SU-DHL-6 (cell line): Measurements from ENCODE around the gene CC2D1A.

ENCODE experiments used
- H2AFZ ChIP-seq: fragments of 200-600 bp; sonication (generic); 2 replicates; pipeline ENCODE4 v1.6.1; 2014; ENCODE audit warnings: low read depth, mild to moderate bottlenecking, moderate library complexity, mixed read lengths, antibody characterized with exemption, low read length; ENCODE audit not compliant: severe bottlenecking
- H3F3A ChIP-seq: fragments of 200-600 bp; shearing (Covaris generic); 2 replicates; pipeline ENCODE4 v1.6.0; 2016; ENCODE audit warnings: antibody characterized with exemption, mild to moderate bottlenecking; ENCODE audit not compliant: insufficient read depth
- H3K27ac ChIP-seq: fragments of 200-600 bp; sonication (generic); 2 replicates; pipeline ENCODE4 v1.5.1; 2016; ENCODE audit warnings: low read depth, mild to moderate bottlenecking, low read length, moderate library complexity, mixed read lengths
- H3K27me3 ChIP-seq: fragments of 200-600 bp; sonication (generic), shearing (Covaris generic); 2 replicates; pipeline ENCODE4 v1.6.0; 2014; ENCODE audit warnings: mild to moderate bottlenecking, low read length
- H3K36me3 ChIP-seq: fragments of 200-600 bp; sonication (generic); 2 replicates; pipeline ENCODE4 v1.6.1; 2014; ENCODE audit warnings: mild to moderate bottlenecking, low read length, mixed read lengths
- H3K4me2 ChIP-seq: fragments of 300-600, 200-600 bp; shearing (Covaris generic), sonication (generic); 2 replicates; pipeline ENCODE4 v1.6.0; 2014; ENCODE audit warnings: low read length, low read depth, mild to moderate bottlenecking; ENCODE audit not compliant: poor library complexity, severe bottlenecking
- H3K4me3 ChIP-seq: fragments of 200-600 bp; sonication (generic); 2 replicates; pipeline ENCODE4 v1.5.1; 2014; ENCODE audit warnings: antibody characterized with exemption, low read length, mild to moderate bottlenecking, mixed read lengths; ENCODE audit not compliant: insufficient read depth, poor library complexity, severe bottlenecking
- H3K79me2 ChIP-seq: fragments of 200-600 bp; sonication (generic); 2 replicates; pipeline ENCODE4 v1.6.1; 2014; ENCODE audit warnings: mild to moderate bottlenecking, low read length, moderate library complexity; ENCODE audit not compliant: insufficient read depth
- H3K9ac ChIP-seq: fragments of 200-600 bp; sonication (generic); 2 replicates; pipeline ENCODE4 v1.7.0; 2014; ENCODE audit warnings: mild to moderate bottlenecking, low read length
- H3K9me2 ChIP-seq: fragments of 200-600 bp; sonication (generic); replicated peaks from 2 replicates; pipeline ENCODE4 v1.6.1; 2014; ENCODE audit warnings: low read length; ENCODE audit not compliant: insufficient read depth
- H3K9me3 ChIP-seq: fragments of 200-600 bp; sonication (generic); 2 replicates; pipeline ENCODE4 v1.6.1; 2014; ENCODE audit warnings: low read length, mixed read lengths; ENCODE audit not compliant: insufficient read depth
- H4K20me1 ChIP-seq: fragments of 200-600 bp; sonication (generic); 2 replicates; pipeline ENCODE4 v1.6.1; 2014; ENCODE audit warnings: low read depth, mild to moderate bottlenecking, antibody characterized with exemption, low read length, moderate library complexity, mixed read lengths
- CTCF ChIP-seq: fragments of 200-600 bp; sonication (generic); IDR thresholded peaks from one replicate; pipeline ENCODE4 v1.5.1; 2017; ENCODE audit warnings: antibody characterized with exemption, mild to moderate bottlenecking, low read length, moderate library complexity; ENCODE audit not compliant: insufficient read depth, poor library complexity, severe bottlenecking
- EZH2phosphoT487 ChIP-seq: fragments of 200-600 bp; sonication (generic), shearing (Covaris generic); conservative IDR thresholded peaks from 2 replicates; pipeline ENCODE4 v1.6.1; 2018; ENCODE audit warnings: mild to moderate bottlenecking, antibody characterized with exemption, low read length, moderate library complexity, mixed read lengths

CC2D1A gene

GRCh38 chr19:13887018-13887436, 19.0 kb upstream of the CC2D1A start:
- Histone ChIP-seq H3K9me3 (no peaks in the 10 kb centered on the region), H3K79me2 (no peaks in the 10 kb centered on the region), H3K9ac (no peak overlapping the region), H2AFZ (no peak overlapping the region), H3K4me3 (no peak overlapping the region), H3K36me3 (no peaks in the 10 kb centered on the region), H3K27ac (no peak overlapping the region), H3K27me3 (no peaks in the 10 kb centered on the region), H3F3A (no peaks in the 10 kb centered on the region), H3K9me2 (no peaks in the 10 kb centered on the region), H4K20me1 (no peaks in the 10 kb centered on the region), H3K4me2 (no peak overlapping the region)
- TF ChIP-seq EZH2phosphoT487, result no peak
- TF ChIP-seq CTCF, result no peak

- H4K20me1 ChIP-seq, result no peaks in the 10 kb centered on the region
- no peaks in the 10 kb centered on the region for H3F3A ChIP-seq
- H3K36me3 ChIP-seq, result no peaks in the 10 kb centered on the region
- TF ChIP-seq CTCF (no peak), EZH2phosphoT487 (no peak)
- no peak overlapping the region for H3K27ac ChIP-seq
- no peaks in the 10 kb centered on the region for H3K27me3 ChIP-seq
- no peak overlapping the region for H3K9ac ChIP-seq
- H3K4me2 ChIP-seq, result no peak overlapping the region
- H3K79me2 ChIP-seq, result no peaks in the 10 kb centered on the region
- no peaks in the 10 kb centered on the region for H3K9me2 ChIP-seq
- H3K4me3 ChIP-seq, result no peak overlapping the region
- no peak overlapping the region for H2AFZ ChIP-seq
- H3K9me3 ChIP-seq, result no peaks in the 10 kb centered on the region
These were observed 18.5 kb upstream of the CC2D1A start for GRCh38 chr19:13887517-13887916.

- H3K9ac ChIP-seq, result no peak overlapping the region
- no peak for TF ChIP-seq CTCF
- no peak for TF ChIP-seq EZH2phosphoT487
- H3K36me3 ChIP-seq, result no peaks in the 10 kb centered on the region
- H3K9me2 ChIP-seq, result no peaks in the 10 kb centered on the region
- no peaks in the 10 kb centered on the region for H3K27me3 ChIP-seq
- H3K4me2 ChIP-seq, result no peak overlapping the region
- H4K20me1 ChIP-seq, result no peaks in the 10 kb centered on the region
- no peaks in the 10 kb centered on the region for H3K9me3 ChIP-seq
- no peak overlapping the region for H3K27ac ChIP-seq
- no peak overlapping the region for H2AFZ ChIP-seq
- no peak overlapping the region for H3K4me3 ChIP-seq
- no peaks in the 10 kb centered on the region for H3K79me2 ChIP-seq
- no peaks in the 10 kb centered on the region for H3F3A ChIP-seq
These were observed 17.7 kb upstream of the CC2D1A start for GRCh38 chr19:13888281-13888680.
